NK-92 treated with Interleukin-12 subunit alpha and Interleukin-12 subunit beta, amount 100 ng/mL, for 24 hours (cell line): ENCODE results near the gene PITHD1.
"Not testable (repeated sequence)": the region's sequence is repeated elsewhere in the genome, so short reads cannot be mapped to it uniquely, and the experiment has no call there.

Experiments used
- DNase-seq: peaks from one replicate; lab custom pipeline; 2025; lab: John Stamatoyannopoulos, UW

The PITHD1 gene

DNA sequence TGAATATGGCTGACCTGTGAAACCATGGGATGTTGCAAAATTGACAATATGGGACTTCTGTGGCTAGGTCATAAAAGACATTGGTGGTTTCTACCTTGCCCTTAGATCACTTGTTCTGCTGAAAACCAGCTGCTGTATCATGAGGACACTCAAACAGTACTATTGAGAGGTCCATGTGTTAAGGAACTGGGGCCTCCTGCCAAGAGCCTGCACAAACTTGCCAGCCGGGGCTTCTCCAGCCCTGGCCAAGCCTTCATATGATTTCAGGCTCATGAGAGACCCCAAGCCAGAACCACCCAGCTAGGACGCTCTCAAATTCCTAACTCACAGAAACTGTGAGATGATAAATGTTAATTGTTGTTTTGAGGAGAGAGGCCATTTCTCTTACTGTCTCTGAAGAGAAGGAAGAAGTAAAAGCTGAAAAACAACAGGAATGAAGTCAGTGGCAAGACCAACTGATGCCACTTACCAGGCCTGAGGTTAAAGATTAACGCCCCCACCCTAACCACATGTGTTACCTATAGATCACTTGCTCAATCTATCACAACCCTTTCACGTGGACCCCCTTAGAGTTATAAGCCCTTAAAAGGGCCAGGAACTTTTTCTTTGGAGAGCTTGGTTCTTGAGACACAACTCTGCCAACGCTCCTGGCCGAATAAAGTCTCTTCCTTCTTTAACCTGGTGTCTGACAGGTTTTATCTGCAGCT lies 3.9 kb upstream of the PITHD1 start:
- DNase-seq: no peak

DNA sequence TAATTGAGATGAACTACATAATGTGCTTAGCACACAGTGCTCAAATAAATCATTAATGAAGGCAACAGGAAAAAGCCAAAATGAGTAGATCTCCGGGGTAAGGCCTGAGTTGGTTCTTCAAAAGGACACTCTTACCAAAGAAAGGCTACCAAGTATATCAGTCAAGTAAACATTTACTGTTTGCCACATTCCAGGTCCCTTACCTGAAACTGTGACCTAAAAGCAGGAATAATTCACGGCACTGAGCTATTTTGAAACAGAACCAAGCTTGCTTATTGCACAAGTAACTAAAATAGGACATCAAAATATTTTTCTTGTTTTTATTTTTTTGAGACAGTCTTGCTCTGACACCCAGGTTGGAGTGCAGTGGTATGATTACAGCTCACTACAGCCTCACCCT lies 2.0 kb upstream of the PITHD1 start:
- DNase-seq: no peak

DNA sequence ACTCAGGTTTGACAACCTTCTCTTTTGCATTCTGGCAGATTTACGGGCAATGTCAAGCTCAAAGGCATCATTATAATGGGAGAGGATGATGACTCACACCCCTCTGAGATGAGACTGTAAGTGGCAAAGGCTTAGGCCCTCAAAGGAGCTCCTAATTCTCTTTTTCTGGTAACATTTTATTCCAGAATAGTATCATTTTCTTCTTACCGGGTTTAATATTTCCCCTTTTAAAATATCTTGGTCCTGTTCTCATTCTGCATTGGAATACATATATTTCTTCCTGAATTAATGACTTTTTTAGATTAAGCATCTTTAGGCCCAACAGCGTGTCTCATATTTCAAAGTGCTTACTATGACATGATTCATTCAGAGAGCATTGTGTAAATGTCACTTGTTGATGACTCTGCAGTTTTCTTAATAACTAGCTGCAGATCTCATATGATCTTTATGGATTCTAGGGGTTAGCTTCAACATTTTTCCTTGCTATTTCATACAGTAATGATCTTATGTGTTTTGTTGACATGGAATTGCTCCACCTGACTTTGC lies 1.7 kb downstream of the PITHD1 start:
- no peak for DNase-seq

DNA sequence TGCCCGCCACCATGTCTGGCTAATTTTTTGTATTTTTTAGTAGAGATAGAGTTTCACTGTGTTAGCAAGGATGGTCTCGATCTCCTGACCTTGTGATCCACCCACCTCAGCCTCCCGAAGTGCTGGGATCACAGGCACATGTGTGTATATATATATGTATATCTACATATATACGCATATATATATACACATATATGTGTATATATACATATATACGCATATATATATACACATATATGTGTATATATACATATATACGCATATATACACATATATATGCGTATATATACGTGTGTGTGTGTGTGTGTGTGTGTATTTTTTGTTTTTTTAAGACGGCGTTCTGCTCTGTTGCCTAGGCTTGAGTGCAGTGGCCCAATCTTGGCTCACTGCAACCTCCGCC lies 4.9 kb downstream of the PITHD1 start:
- not testable (repeated sequence) for DNase-seq

DNA sequence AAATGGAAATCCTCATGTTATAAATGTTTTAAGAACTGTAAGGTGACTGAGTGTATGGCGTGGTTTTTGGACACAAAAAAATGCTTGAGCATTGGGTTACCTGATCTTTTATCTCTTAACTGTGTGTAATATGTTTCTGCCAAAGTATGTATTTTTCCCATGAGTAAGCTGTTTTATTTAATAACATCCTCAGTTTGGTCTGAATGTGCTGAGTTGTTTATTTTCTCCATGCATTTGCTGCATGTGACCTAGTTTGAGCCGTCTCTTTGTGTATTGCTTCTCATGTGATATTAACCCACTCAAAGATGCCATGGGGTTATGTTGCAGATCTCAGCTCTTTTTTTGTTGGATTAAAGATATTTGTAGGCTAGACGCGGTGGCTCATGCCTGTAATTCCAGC lies 6.6 kb downstream of the PITHD1 start:
- no peak for DNase-seq

DNA sequence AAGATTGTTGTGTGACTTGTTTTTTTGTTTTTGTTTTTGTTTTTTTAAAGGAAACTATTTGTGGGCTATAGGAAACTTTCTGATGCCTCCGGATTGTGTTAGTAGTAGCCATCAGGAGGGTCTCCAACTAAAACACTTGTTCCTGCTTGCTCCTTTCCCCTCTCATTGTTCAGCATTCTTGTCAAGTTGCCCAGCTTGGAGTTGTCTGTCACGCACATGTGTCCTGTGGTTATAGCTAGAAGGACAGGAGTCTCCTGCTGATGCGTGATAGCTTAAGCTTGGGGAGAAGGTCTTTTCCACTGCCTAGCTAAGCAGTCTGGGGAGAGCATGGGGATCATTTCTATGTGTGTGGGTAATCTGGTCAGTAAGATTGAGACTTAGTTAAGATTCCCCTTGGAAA lies 9.5 kb downstream of the PITHD1 start:
- DNase-seq: no peak

DNA sequence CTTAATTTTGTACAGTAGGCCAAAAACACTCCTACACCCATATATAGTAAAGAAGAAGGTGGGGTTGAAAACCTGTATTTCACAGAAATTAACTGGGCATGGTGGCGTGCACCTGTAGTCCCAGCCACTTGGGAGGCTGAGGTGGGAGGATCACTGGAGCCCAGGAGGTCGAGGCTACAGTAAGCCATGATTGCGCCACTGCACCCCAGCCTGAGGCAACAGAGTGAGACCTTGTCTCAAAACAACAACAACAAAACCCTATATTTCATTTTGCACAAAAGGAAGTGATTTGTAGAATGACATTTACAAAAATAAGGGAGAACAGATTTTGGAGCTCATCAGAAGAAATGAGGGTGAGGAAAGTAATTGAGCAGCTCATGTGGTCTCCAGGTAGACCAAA lies 10.5 kb downstream of the PITHD1 start:
- no peak for DNase-seq

DNA sequence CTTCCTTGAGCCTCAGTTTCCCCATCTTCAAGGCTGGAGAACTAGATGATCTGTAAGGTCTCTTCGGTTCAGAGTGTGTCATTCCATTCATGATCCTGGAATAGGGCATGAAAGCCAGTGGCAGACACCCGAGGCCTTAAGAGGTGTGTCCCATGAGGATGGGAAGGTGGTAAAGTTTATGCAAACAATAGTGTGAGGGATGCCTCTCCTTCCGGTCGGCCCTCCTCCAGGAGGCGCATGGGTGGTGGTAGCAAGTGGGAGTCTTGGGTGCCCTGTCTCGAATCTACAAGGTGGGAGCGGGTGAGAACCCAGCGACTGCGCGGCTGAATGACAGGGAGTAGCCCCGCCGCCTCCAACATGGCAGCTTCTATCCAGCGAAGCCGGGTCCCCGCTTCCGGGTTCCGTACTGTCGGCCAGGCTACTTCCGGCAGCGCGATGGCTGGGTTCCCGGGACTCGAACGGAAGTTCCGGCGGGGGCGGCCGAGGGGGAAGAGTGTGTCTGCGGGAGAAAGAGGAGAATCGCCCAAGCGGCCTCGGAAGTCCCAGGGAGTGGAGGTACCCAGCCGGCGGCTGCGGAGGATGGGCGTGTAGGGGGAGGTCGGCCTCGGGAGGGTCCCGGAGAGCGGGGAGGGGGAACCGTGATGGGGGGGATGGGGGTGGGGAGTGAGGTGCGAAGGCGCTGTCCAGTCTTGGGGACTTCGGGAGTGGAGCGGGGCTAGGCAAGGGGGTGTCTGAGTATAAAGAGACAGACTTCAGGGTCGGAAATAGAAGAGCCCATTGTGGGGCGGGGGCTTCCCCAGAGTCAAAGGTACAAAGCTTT lies 12.7 kb downstream of the PITHD1 start, which contains the start of gene LYPLA2:
Gene LYPLA2, plus strand, starts transcription at position 450 of the 820 bp plus-strand sequence. CDS start 1,538 bp downstream, outside the sequence.
- DNase-seq: peak; percentile 79

DNA sequence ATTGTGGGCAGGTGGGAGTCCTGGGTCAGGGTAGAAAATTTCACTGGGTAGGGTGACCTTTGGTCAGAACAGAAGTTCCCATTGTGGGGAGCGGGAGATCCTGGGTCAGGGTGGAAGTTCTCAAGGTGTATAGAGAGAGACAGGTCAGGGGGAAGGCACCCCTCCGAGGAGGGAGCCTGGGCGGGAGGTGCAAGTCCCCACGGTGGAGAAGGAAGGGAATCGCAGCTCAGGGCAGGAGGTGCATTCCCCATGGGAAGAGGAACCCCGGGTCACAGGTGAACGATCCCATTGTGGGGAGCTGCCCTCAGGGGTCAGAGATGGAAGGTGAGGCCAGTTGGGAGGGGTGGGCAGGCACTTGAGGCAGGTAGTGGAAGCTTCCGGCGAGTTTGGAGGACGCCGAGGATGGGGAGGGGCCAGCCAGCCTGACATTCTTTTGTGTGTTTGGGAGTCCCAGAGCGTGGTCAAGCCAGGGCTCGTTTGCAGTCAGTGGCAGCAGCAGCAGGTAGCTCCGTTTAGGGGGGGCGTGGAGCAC lies 13.4 kb downstream of the PITHD1 start:
- no peak for DNase-seq

DNA sequence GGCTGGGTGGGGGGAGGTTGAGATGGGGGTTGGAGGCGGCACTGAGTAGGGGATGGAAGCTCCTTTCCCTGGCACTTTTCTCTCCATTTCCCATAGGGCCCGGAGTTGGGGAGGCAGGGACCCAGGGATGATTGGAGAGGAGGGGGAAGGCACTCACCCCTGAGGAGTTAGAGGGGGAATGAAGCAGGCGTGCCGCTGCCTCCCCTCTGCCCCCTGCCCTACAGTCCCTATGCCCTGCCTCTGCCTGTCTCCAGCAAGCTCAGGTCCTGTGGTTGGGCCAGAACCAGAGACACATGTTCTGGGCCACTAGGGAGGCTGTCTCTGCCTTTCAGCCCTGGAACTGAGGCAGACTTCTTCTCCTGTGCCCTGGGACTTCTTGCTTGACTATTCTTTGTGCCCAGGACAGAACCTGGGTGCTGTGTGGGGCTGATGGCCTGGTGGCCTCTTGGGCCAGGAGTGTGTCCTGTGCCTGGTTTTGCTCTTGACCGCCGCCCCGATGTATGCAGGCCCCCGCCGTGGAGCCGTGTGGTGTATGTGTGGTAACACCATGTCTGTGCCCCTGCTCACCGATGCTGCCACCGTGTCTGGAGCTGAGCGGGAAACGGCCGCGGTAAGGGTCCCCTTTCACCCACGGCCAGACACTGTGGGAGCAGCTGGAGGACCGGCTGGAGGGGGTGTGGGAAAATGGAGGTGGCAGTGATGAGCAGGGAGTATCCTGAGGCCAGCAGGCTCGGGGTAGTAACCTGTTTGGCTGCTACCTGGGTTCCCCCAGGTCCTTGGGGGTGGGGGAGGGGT lies 14.1 kb downstream of the PITHD1 start:
- no peak for DNase-seq

DNA sequence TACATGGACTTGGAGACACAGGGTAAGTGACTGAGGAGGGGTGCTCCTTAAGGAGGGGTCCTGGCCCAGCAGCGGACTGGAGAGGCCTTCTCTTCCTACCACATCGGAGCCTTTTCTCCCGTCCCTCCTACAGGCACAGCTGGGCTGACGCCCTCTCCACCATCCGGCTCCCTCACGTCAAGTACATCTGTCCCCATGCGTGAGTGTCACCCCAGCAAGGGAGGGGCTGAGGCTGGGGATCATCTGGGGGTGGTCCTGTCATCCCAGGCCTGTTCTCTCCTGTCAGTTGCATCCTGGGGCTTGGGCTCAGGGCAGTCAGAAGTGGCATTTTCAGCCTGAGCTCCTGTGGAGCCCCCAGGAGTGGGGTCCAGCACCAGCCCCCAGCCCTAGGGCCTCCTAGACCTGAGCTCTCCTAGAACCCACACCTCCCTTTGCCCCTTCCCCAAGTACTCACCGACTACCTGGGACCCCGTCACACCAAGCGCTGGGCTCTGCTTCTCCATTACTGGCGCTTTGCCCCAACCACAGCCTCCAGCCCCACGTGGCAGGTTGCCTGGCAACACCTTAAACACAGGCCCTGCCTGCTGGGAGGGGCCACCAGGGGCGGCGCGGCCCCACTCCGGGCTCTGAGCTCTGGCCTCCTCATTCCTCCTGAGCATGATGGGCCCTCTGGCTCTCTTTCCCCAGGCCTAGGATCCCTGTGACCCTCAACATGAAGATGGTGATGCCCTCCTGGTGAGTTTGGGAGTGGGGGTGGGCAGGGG lies 15.0 kb downstream of the PITHD1 start:
- no peak for DNase-seq

DNA sequence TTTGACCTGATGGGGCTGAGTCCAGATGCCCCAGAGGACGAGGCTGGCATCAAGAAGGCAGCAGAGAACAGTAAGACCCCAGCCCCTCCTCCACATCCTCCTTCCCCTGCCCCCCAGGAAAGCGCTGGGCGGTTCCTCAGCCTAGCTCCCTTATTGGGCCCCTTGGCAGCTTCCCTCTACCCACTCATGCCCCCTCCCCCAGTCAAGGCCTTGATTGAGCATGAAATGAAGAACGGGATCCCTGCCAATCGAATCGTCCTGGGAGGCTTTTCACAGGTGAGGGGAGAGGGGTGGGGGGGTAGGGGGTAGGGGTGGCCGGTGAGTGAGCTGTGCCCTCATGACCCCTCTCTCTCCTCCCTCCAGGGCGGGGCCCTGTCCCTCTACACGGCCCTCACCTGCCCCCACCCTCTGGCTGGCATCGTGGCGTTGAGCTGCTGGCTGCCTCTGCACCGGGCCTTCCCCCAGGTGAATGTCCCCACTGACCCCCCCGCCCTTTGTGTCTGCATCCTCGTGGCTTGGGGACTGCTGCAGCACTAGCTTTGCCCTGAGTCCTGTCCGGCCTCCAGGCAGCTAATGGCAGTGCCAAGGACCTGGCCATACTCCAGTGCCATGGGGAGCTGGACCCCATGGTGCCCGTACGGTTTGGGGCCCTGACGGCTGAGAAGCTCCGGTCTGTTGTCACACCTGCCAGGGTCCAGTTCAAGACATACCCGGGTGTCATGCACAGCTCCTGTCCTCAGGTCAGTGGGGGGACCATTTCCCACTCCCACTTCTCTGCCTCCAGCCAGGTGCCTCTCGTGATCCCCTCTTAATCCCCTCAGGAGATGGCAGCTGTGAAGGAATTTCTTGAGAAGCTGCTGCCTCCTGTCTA lies 15.9 kb downstream of the PITHD1 start:
- DNase-seq: no peak

DNA sequence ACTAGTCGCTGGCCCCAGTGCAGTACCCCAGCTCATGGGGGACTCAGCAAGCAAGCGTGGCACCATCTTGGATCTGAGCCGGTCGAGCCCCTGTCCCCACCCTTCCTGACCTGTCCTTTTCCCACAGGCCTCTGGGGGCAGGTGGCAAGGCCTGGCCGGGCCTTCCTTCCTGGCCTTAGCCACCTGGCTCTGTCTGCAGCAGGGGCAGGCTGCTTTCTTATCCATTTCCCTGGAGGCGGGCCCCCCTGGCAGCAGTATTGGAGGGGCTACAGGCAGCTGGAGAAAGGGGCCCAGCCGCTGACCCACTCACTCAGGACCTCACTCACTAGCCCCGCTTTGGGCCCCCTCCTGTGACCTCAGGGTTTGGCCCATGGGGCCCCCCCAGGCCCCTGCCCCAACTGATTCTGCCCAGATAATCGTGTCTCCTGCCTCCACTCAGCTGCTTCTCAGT lies 16.5 kb downstream of the PITHD1 start:
- not testable (repeated sequence) for DNase-seq

DNA sequence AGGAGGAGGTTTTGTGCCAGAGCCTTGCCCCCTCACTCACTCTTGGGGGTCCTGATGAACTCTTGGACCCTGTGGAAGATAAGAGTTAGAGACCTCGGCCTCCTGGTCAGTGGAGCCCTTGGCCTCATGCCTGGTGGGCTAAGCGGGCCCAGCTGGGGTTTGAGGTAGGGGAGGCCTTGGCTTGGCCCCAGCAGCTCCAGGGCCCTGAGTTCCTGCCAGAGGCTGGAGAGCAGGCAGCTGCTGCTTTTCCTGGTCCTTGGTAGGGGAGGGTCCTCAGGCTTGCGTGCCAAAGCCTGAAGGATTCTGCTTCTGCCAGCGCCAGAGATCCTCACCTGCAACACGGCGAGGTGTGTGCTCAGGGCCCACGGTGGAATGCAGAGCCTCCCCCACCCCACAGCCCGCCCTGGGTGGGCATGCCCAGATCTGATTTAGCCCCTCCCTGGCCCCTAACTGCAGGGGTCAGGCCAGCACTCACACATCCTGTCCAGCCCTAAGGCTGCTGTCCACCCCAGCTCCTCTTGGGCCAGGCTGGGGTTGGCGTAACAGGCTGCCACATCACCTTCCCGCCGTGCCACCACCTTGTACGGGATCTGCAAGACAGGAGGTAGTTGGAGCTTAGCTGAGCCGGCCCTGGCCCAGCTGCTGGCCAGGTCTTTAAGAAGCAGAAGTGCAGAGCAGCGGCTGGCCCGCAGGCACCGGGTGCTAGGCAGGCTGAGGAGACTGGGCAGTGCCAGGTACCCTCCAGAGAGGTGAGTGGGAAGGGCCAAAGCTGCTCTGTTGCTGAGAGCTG lies 17.7 kb downstream of the PITHD1 start:
- no peak for DNase-seq

DNA sequence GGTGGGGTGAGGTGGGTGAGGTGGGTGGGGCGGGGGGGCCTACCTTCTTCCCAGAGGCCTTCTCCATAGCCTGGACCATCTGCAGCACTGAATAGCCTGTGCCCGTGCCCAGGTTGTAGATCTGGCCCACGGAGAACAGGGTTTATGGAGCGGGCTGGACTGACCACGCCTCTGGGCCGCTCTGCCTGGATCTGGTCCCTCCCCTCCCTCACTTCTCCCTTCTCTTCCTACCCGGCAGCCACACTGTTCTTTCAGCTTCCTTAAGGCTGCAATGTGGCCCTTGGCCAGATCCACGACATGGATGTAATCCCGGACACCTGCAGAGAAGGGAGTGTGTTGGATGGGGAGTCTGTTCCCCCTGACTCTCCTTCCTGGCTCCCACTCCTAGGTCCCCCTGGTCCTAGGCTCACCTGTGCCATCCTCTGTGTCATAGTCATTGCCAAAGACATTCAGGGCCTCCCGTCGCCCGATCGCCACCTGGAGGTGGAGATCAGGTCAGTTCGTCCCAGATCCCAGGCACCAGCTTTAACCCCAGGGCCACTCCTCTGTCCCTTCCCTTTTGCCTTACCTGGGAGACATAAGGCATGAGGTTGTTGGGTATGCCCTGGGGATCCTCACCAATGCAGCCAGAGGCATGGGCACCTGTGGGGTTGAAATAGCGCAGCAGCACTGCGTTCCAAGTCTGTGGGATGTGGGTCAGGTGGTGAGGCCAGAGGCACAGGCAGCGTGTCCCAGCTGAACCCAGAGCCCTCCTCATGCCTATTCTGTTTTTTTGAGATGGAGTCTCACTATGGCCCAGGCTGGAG lies 18.5 kb downstream of the PITHD1 start:
- DNase-seq: no peak

DNA sequence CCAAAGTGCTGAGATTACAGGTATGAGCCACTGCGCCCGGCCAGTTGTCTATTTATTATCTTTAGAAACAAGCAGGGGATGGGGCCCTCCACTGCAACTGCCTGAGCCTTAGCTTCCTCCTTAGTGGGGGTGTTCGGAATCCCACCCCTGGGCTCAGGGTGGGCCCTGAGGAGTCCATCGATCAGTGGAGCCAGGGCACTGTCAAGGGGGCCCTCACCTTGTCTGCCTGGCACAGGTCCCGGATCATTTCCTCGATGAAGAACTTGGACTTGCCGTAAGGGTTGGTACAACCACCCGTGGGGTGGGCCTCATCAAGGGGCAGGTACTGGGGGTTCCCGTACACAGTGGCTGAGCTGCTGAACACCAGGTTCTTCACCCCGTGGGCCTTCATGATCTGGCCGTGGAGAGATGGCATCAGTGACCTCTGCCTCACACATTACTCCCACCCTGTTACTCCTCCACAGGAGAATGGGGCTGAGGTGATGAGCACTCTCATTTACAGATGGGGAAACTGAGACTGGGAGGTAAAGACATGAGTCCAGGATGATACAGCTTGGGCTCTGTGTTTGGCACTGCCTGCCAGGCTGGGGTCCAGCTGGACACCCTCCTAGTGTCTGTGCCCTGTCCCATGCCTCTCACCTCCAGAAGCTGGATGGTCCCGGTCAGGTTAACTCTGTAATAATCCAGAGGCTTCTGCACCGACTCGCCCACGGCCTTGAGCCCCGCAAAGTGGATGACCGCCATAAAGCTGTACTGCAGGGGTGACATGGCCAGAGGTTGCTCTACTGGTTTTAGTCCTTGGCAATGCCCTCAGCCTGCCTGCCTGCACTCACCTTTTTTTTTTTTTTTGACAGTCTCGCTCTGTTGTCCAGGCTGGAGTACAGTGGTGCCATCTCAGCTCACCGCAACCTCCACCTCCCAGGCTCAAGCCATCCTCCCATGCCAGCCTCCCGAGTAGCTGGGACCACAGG lies 19.5 kb downstream of the PITHD1 start:
- DNase-seq: no peak

DNA sequence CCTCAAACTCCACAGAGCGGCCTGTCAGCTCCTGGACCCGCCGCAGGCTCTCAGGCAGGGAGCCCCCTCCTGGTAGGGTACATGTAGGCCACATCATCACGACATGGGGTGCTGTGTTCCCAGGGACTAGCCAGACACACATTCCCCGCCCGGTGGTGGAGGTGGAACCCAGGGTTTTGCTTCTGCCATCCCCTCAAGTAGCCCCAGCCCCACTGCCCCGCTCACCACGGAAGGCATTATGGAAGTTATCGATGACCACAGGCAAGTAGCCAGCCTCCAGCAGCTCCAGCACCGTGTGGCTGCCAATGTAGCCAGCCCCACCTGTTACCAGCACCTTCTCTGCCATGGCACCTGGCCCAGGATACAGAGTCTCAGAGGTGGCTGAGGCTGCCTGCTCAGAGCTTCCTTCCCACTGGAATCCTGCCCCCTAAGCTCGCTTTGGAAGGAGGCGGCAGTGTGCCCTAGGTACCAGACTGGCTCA lies 20.5 kb downstream of the PITHD1 start:
- DNase-seq: no peak
